Effector CD8-positive, alpha-beta T cell (primary cell): Measurements from ENCODE around the gene PLCB1.

ENCODE experiments used
- DNase-seq: peaks from one replicate; lab custom pipeline; 2025; lab: John Stamatoyannopoulos, UW

The PLCB1 gene

DNA sequence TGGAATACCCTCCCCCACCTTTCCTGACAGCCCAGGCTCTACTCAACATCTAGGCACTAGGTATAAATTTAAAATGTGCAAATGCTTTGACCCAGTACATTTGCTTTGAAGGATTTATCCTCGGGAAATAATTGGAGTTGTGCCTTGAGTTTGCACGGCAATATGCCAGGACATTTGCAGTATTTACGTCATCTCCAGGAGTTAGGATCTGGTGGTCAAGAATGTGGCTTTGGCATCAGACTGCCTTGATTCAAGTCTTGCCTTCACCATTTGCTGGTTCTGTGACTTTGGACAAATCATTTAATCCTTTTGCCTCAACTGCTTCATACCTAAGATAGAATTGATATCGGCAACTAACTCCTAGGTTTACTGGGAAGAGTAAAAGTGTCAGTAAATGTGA is 169.6 kb downstream of the PLCB1 start:
- no peak for DNase-seq

DNA sequence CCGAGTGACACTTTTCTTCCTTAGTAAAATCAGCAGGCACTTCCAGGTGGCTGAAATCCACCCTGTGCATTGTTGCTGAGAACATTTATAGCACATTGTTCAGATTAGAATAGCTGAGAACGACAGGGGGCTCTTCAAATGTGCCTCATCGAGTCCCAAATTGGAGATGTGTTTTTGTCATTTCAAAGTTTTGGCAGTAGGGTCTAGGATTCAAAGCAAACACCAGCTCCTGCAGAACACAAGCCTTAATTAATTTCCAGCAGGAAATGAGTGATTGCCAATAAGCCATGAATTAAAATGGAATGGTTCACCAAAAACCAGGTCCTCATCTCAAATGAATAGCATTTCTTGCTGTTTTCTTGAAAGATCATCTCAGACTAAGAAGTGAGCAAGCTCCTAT is 171.6 kb downstream of the PLCB1 start:
- no peak for DNase-seq

DNA sequence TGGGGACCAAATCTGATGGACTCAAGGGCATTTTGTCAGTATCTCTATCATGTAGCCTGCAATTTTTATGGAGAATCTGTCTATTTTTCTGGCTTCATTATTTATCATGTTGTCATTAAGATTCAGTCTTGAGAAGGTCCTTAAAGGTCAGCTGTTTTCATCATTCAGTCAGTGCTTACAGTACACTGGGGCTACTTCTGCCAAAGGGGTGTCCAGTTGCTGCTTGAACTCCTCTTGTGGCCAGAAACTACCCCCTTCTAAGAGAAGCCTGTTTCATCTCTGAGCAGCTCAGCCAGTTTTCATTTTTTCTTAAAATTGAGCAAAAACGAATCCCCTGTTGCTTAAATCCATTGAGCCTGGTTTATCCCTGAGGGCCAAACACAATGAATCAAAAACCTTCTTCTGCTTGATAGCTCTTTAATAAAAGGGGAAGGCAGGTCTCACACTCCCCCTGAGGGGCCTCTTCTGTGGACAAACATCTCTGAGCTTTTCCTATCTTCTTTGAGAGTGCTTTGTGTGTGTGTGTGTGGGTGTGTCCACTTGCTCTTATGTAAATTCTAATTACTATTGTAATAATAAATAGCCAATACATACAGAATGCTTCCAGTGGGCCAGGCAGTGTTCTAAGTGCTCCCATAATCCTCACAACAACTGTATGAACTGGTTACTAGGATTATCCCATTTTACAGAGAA is 172.2 kb downstream of the PLCB1 start:
- DNase-seq = no peak

DNA sequence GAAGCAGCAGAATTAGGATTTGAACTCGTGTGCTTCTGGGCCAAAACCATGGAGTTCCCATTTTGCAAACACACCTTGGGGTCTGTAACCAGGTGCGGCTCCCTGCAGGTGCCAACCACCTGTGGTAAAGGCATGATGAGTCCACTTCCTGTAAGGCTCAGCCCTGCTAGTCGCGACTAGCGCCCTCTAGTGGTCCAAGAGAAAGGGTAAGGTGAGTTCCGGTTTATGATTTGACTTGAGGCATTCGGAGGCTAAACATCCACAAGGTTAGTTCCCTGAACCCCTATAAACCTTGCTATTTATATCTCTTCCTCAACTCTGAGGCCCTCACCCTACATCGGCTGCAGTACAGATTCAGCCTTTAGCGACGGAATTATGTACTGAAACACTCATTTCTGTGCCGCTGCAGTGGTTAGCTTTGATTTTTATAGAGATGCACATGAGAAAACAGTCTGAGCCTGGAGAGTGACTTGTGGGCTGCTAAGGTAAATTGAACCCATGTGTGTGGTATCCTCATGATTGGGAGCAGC is 173.4 kb downstream of the PLCB1 start:
- peak; percentile 61 for DNase-seq

DNA sequence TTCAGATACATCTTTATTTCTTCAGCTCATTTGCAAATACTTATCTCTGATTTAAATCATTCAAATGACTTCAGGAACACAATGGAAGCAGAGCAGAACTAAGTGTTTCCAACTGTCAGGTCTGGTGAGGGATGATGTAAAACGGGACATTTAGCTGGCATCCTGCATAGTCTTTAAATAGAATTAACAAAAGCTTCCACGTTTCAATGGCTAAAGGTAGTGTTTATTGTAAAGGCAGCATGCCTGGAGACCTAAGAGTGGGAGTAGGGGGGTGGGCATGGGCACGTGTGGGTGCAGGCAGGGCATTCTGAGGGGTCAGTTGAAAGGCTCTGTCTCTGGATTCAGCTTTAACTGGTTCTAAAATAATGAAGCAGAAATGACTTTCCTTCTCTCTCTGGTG is 174.9 kb downstream of the PLCB1 start:
- no peak for DNase-seq

DNA sequence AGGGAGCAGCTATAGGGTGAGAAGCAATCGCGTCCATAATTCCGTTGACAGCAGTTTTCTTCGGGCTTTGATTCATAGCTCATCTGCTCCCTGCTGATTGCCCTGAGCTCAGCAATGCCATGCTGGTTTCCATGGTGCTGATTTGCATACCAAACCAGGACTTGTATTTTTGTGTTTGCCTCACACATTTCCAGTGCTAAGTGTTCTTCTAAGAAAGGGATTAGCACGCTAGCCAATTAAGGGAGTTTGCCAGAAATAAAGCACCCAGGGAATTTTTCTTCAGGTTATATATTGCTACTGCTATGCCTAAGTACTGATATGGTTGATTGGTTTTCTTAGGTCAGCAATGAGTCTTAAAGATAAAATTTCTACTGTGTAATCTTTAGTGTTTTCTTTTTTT is 177.6 kb downstream of the PLCB1 start:
- no peak for DNase-seq

DNA sequence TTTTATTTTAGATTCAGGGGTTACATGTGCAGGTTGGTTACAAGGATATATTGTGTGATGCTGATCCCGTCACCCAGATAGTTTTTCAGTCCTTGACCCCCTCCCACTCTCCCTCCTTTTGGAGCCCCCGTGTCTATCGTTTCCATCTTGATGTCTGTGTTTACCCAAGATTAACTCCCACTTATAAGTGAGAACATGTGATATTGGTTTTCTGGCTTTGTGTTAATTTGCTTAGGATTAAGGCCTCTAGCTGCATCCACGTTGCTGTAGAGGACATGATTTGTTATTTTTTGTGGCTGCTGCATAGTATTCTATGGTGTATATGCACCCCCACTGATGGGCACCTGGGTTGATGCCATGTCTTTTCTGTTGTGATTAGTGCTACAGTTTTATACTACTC is 178.6 kb downstream of the PLCB1 start:
- DNase-seq = no peak

DNA sequence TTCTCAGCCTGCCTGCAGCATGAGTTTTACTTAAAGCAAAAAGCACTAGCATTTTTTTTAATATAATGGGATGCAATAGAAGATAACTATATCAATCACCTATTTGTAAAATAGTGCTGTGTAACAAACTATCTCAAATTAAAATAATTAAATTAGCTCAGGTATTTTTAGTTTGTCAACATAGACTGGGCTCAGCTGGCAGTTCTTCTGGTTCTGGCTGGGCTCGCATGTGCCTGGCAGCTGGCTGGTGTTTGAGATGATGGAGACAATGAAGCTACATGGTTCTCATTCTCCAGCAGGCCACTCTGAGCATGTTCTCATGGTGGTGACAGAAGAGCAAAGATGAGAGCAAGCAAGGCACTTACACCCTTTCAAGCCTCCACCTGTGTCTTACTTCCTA is 181.0 kb downstream of the PLCB1 start:
- DNase-seq = no peak

DNA sequence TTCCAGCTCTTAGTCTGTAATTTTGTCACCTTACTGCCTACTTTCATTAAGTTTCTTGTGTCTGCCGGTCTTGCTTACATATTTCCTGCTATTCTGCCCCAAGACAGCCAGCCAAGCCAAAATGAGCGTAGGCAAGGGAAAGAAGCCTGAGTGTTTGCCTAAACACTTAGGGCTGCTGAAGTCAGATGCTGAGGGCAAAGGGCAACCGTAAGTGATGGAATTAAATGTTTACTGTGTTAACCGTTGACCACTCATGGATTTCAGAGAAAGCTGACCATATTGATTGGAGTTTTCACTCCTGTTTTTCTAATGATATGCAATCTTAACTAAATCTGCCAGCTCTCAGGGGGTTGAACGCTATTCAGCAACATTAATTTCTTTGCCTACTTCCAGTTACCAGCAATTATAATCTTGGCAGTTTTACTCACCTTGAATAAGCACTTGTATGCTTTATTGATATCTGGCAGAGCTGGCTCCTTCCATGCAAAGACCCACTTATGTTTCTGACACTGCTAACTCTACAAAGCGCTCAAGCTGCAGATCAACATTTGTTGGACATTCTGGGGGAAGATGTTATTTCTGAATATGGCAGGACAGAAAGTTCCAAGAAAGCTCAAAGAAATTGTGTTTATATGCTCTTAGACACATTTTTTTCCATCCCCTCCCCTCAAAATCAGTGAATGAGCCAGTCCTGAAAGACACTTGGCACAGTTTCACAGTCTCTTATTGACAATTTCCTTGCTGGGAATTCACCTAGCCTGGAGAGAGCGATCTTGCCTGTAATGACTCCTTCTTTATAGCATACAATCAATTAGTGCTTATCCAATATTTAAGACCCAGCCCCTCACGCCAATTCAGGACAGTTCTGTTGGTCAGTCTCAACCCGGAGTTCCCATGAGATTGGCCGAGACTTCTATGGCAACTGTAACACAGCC is 183.8 kb downstream of the PLCB1 start:
- DNase-seq = no peak

DNA sequence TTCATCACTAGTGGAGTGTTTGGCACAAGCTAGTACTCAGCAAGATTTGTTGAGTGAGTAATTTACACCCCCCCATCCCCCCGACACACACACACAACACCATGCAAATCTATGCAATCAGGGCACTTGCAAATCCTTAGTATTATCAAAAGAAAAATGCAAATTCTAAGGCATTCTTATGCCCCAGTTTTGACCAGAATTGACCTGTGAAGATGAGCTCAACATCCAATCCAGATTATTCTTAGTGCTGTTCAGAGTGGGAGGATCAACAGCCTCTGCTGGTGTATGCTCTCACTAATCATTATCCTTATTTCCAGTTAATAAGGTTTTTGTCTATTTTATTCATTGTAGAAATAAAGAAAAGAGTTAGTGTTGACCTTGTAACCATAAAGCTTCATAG is 185.4 kb downstream of the PLCB1 start:
- DNase-seq = no peak

DNA sequence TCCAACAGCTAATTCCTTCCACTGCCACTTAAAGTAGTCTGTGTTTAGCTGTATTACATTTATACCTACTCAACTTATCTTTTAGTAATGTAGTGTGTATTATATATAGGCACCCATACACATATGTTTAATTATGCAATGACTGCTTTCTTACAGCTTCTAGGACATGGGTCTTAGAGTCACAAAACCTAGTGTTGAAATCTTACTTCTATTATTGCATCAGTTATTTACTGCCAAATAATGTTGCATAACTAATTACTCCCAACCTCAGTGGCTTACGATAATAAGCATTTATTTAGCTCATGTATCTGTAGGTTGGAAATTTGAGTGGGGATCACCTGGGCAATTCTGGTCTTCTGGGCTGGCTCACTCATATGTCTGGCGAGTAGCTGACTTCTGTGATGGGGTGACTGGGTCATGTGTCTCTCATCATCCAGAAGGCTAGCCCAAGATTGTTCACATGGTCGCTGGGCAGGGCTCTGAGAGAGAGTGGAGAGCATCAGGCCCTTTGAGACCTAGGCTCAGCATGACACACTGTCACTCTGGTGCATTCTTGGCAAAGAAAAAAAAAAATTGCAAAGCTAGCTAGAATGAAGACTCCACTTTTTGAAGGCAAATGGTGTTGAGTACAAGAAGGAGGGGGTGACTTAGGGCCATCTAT is 187.0 kb downstream of the PLCB1 start:
- no peak for DNase-seq

DNA sequence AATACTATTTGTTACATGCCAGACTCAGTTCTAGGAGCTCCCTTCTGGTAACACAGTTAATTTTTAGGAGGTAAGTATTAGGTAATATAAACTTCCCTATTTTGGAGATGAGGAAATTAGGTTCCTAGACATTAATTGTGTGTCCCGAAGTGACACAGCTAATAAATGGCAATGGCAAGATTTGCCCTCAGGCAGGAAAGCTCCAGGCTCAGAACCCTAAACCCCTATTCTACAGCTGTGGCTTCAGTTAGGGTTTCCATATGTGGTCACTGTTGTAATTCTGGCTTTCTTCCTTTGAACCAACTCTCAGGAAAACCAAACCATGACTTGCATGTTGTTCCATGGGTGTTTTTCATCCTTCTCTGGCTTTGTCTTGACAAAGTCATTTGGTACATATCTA is 188.2 kb downstream of the PLCB1 start:
- no peak for DNase-seq

DNA sequence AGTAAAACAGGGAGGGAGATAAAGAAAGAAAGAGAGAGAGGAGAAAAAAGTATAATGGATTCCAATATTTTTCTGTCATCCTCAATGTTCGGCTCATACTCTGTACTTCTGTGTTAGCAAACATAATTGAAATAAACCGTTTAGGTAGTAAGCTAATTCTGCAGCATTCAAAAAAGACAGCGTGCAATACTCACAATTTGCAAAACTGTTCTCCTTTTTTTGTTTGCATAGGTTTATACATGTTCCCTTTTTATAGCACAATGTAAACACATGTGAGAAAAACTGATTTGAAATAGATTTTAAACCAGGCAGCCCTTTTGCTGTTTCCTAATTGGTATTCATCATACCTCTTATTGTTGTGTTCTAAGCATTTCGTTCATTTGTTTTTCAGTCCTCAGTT is 188.9 kb downstream of the PLCB1 start:
- no peak for DNase-seq

DNA sequence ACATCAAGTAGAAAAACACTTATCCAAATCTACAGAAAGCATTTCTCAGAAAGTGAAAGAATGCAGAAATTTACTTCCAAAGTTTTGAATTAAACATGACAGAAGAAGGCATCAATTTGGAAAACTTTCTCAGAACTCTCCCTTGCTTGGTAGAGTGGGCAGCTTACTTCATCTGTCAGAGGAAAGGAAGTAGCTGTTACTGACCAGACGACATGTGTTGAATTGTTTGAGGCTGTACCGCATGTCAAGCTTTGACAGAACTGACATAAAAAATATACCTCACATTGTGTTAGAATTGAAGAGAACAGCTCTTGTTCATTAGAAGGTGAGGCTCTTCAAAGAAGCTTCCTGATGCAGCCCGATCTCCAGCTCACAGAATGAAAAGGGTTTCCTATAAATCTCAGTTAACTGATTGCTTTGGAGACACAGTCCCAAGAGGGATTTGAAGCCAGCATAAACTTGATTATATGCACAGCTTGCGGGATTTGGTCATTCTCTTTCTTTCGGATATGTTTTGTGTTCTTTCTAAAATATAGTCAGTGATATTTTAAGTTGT is 190.7 kb downstream of the PLCB1 start:
- DNase-seq = no peak

DNA sequence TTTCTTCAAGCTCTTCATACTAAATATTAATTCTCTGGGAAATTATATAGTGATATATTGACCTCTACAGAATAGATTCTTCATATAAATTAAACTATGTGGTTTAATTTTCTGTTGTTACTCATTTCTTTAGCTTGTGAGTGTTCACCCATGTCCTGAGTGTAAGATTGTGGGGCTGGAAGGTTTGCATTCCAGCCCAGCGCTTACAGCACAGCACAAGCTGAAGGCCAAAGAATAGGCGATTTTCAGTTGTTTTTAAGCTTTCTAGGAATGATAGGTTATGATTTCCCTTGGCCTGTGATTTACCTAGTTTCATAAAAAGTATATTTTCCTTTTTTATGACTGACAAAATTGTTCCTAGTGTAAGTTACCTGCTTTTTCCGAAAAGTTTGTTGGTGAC is 194.1 kb downstream of the PLCB1 start:
- DNase-seq = no peak

DNA sequence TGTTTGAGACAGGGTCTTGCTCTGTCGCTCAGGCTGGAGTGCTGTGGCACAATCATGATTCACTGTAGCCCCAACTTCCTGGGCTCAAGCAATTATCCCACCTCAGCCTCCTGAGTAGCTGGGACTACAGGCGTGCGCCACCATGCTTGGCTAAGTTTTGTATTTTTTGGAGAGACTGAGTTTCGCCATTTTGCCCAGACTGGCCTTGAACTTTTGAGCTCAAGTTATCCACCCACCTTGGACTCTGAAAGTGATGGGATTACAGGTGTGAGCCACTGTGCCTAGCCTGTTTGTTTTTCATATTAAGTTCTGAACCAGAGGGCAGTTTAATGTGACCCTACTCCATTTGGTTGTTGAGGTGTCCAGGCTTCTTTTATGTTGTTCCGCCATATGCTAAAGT is 194.8 kb downstream of the PLCB1 start:
- no peak for DNase-seq

DNA sequence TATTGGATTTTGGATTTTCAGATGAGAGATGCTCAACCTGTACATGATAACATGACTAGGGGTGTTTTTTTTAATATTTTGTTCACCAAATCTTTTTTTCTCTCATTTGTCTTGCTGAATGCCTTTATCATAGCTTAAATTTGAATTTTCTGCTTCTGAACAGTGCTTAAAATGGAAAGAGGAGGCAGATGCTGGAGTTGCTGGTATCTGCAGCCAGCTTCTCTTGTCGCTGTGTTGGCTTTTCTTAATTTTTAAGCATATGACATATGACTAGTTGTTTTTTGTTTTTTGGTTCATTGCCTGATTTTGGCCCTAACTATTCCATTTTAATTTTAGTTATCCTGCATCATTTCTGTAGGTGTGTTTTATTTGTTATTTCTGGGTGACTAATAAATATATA is 196.1 kb downstream of the PLCB1 start:
- DNase-seq = no peak

DNA sequence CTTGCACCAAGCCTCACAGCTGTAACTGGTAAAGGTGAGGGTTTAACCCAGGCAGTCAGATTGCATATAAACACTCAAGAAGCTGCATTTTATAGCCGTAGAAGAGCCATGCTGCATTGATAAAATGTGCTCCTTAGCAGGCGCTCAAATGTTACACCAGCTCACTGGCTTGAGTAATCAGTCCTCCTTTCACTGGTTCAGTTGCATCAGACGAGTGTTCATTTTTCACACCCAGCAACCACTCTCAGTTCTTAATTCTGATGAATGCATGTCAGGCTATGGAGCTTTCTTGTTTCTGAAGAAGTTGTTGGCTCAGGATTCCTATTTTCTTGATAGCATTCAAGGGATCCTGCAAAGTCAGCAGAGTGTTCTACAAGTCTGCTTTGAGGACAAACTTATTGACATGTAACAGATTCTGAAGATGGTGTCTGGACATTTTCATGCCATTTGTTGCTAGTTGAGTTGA is 198.3 kb downstream of the PLCB1 start:
- no peak for DNase-seq

DNA sequence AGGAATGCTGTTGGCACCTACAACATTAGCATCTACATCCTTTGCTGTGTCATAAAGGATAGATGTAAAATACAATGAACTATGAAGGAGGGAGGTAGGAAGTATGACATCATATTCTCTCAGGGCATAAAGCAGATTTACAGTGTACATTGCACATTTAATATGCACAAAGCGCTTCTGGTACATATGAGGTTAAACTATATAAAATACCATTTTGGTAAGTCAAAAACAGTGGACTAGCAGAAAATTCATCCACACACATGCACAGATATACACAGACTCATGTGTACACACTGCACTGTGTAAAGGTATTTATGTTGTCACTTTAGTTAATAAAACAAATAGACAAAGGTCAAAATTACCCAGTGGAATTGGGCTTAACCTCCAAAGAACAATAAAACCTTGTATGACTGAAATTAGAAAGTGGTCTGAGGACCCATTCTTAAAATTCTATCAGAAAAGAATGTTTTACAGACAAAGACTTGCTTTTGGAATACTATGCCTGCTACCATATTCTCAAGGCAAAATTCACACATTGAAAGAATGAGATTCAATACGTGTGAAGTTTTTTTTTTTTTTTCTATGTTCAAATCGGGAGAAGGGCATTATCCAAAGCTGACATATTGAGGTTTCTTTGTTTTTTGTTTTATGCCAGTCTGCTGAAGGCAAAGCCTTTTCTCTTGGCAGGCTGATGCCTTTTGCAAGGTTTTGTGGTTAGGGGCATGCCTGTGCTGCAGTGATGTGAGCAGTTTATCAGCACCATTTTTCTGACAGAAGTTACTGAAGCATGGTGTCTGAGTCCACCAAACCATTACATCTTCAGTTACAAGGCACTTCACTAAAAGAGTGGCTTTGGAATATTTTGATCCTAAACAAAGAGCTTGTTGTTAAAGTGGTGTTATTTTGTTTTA is 199.0 kb downstream of the PLCB1 start:
- no peak for DNase-seq

DNA sequence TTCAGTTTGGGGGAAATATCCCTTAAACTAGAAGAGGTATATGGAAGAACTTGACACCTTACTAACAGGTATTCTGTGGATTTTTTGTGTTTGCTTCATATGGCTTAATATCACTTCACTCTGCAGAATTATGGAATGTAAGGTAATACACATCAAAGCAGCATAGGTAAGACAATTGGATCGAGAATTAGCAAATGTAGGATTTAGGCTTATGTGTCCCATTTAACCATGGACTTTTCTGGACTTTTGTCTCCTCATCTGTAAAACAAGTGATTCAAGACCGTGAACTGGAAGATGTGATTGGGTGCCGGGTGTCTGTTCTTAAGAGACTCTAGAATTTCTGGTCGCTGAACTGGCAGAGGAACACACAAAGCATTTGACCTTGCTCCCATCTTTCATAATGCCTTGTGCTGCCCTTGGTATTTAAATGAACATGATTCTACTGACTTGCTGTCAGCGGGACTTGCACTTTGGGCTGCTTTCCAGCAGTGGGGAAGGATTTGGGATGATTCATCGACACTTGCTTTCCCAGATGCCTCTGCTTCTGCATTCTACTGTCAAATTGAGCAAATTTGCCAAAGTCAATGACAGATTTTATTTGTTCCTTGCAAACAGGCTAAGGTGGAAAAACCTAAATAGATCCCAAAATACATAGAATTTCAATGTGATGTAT is 199.8 kb downstream of the PLCB1 start:
- no peak for DNase-seq

DNA sequence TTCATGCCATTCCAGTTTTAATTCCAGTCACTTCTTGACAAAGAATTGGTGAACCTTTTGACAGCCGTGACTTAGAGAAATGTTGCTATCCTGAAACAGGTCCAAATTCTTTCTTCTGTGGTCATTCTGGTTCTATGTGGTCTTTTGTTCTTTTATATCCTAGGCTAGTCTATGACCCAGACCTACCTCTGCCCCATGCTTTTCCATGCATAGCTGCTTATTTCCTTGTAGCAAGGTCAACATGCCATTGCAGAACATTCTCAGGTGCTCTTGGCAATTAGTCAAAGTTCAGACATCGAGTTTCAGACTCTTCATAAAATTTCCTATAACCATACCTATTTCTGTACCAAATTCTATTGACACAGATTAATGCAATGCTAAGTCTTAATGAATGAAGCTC is 202.6 kb downstream of the PLCB1 start:
- no peak for DNase-seq
